GM12875 (cell line): ENCODE results near the gene LIPM.

Experiments
- H3K4me3 ChIP-seq: one replicate; pipeline ENCODE4 v1.5.1; 2011; ENCODE audit warnings: low read depth, low read length, control low read depth
- TF ChIP-seq, protein P1 (sequence below): IDR thresholded peaks from 2 replicates; pipeline ENCODE4 v1.5.1; 2011; ENCODE audit warnings: low read depth, mild to moderate bottlenecking, control low read depth, inconsistent platforms, low read length, moderate library complexity, borderline replicate concordance; ENCODE audit not compliant: insufficient read depth

Gene LIPM

DNA sequence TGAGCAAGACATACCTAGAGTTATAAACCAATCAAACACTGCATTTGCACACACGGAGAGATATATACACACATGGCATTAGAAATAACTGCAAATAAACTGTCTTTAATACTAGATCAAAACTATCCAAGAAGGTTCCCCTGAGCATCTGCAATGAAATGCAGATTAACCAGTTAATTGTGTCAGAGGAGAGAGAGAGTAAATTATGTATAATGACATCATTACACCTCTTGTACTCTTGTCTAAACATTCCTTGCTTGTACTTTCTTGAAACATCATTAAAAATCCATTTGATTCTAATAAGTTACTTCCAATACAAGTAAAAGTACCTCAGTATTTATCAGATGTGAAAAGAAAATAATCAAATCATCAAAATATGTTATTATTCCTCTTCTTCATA lies 48.2 kb downstream of the LIPM start:
- no peak overlapping the region for H3K4me3 ChIP-seq
- TF ChIP-seq, protein P1, sequence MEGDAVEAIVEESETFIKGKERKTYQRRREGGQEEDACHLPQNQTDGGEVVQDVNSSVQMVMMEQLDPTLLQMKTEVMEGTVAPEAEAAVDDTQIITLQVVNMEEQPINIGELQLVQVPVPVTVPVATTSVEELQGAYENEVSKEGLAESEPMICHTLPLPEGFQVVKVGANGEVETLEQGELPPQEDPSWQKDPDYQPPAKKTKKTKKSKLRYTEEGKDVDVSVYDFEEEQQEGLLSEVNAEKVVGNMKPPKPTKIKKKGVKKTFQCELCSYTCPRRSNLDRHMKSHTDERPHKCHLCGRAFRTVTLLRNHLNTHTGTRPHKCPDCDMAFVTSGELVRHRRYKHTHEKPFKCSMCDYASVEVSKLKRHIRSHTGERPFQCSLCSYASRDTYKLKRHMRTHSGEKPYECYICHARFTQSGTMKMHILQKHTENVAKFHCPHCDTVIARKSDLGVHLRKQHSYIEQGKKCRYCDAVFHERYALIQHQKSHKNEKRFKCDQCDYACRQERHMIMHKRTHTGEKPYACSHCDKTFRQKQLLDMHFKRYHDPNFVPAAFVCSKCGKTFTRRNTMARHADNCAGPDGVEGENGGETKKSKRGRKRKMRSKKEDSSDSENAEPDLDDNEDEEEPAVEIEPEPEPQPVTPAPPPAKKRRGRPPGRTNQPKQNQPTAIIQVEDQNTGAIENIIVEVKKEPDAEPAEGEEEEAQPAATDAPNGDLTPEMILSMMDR = no peak

DNA sequence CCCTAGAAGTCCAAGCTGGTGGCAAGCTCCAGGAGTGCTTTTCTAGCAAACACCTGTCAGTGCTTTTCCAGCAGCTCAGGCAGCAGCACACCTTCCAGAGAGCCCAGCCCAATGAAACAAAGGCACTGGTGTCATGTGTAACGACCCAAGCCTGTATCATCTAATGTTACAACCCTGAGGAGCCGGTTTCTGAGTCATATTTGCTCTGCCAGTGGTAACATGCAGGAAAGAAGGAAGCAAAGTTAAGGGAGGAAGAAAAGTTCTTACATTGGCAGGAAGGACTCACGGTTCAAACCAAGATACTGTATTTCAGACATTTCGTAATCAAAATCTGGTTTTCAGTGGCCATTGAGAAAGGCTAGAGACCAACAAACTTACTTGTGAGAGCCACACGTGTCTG lies 49.2 kb downstream of the LIPM start, which contains the start of gene ANKRD22:
Gene ANKRD22, minus strand, starts transcription at position 139 of the 400 bp plus-strand sequence. CDS start 237 bp downstream, outside the sequence.
- no peak within 1 kb of the TSS for H3K4me3 ChIP-seq
- TF ChIP-seq, protein P1 = no peak

DNA sequence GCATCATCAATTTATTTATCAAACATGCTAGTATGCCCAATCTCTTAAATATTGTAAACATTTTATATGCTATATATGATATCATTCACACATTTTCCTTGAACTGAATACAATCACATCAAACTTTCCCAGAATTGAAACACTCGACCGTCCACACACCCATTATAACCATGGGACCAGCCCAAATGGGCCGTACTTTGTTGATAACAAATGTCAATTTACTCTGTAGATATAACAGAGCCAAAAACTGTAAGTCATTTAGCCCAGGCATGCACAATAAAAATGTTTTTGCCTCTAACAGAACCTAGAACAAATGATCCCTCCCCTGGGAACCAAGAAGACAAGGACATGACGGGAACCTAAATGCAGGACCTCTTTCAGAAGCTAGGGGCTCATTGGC lies 49.8 kb downstream of the LIPM start:
- TF ChIP-seq, protein P1 = no peak
- no peak overlapping the region for H3K4me3 ChIP-seq

DNA sequence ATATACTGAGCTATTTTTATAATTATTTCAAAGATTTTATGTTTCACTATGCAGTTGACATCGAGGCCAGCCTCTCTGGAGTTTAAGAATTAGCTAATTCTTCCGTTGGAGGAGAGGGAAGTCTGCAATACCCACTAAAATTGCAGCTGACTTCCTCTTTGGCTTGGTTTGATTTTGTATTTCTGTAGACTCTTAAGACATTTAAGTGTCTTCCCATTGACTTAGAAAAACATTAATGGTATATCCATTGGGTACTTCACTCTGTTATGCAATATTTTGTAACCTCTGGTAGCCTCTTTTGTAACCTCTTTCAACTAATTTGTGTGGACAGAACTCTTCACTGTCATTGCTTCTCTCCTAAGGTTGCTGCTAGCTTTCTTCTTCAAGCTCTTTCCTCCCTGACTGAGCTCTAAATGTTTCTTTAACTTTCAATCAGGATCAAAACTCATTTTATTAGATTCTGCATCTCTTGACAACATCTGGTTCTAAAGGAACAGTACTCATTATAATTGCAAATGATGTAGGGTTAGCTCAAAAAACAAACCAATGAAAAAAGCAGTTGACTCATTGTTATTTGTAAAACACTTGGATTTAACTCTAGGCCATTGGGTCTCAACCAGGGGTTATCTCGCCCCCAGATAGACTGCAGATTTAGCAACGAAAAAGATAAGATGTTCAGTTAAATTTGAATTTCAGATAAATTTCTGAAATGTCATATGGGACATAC lies 50.8 kb downstream of the LIPM start:
- no peak overlapping the region for H3K4me3 ChIP-seq
- TF ChIP-seq, protein P1 = no peak

DNA sequence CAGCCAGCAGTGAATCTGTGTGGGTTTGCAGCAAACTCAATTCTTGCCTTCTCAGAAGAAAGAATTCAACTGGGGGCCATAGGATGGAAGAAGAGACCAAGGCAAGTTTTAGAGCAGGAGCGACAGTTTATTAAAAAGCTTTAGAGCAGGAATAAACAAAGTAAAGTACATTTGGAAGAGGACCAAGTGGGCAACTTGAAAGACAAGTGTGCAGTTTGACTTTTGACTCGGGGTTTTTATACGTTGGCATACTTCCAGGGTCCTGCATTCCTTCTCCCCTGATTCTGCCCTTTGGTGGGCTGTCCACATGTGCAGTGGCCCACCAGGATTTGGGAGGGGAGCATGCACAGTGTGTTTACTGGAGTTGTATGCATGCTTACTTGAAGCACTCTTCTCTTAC lies 52.2 kb downstream of the LIPM start:
- no peak overlapping the region for H3K4me3 ChIP-seq
- TF ChIP-seq, protein P1 = no peak

DNA sequence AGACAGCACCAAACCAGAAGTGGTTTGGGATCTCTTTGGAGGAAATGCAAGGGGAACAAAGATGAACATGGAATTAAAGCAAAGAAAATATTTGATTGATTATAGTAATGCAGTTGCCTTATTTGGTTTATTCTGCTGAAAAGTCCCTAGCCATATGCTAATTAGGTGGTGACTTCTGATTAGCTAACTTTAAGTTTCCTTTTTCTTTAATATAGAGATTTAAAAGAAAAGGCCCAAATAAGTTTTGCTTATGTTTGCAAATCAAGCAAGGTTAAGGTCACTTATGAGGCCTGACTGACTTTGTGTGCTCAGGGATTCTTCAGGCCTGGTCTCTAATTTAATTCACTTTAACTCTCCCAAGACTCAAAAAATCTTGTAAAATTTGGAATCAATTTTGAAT lies 55.3 kb downstream of the LIPM start:
- TF ChIP-seq, protein P1 = no peak
- no peak overlapping the region for H3K4me3 ChIP-seq

DNA sequence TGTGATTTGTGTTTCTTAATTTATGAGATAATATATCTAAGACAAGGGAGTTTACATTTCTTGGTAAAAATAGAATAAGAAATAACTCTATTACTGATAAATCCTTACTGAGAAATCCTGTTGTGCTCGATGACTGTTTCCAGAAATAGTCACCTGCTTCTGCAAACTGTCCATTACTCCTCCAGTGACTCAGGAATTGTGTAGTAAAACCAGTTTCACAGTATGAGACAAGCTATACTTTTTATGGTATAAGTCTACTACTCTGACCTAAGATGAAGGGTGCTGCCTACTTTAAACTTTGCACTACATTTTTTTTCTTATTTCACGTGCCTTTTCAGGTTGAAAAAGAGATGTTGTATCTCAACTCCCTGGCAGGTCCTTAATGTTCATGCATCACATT lies 56.0 kb downstream of the LIPM start:
- H3K4me3 ChIP-seq = no peak overlapping the region
- TF ChIP-seq, protein P1 = no peak
